ENCODE results near the gene LMNA. TPM values are rescaled to one million over a fixed set of nuclear protein-coding genes. Genes with fewer than 3 reads are reported as not detected.

Gene LMNA
- total RNA-seq, 1 donor from 2014 or later = 47.7 TPM

- Mint-ChIP-seq H3K36me3 (ENCODE audit: unreplicated experiment) (no peaks in the 10 kb centered on the region), H3K27ac (ENCODE audit: unreplicated experiment) (no peak overlapping the region), H3K27me3 (ENCODE audit: unreplicated experiment) (peaks cover 9% of the 10 kb centered on the region), H3K9me3 (ENCODE audit: unreplicated experiment) (no peaks in the 10 kb centered on the region), H3K4me1 (ENCODE audit: low read depth, unreplicated experiment) (peaks cover 5% of the 10 kb centered on the region), H3K4me3 (ENCODE audit: unreplicated experiment) (no peak overlapping the region)
- DNase-seq = no peak
- no peak for TF ChIP-seq CTCF (IDR thresholded peaks at IDR 0.05; ENCODE audit: partially characterized antibody, unreplicated experiment)
These were observed 29.4 kb downstream of the LMNA start for GRCh38 chr1:156143765-156144489.

GRCh38 chr1:156144742-156145141, 30.2 kb downstream of the LMNA start:
- H3K27ac Mint-ChIP-seq (ENCODE audit: unreplicated experiment) = peak overlapping the region; percentile 6
- peaks cover 5% of the 10 kb centered on the region for H3K4me1 Mint-ChIP-seq (ENCODE audit: low read depth, unreplicated experiment)

GRCh38 chr1:156145650-156146019, 31.1 kb downstream of the LMNA start:
- no peak overlapping the region for H3K27ac Mint-ChIP-seq (ENCODE audit: unreplicated experiment)
- no peaks in the 10 kb centered on the region for H3K36me3 Mint-ChIP-seq (ENCODE audit: unreplicated experiment)
- H3K27me3 Mint-ChIP-seq (ENCODE audit: unreplicated experiment) = peaks cover 10% of the 10 kb centered on the region
- H3K4me3 Mint-ChIP-seq (ENCODE audit: unreplicated experiment) = no peak overlapping the region
- TF ChIP-seq CTCF (IDR thresholded peaks at IDR 0.05; ENCODE audit: partially characterized antibody, unreplicated experiment) = no peak
- H3K4me1 Mint-ChIP-seq (ENCODE audit: low read depth, unreplicated experiment) = peaks cover 9% of the 10 kb centered on the region
- no peaks in the 10 kb centered on the region for H3K9me3 Mint-ChIP-seq (ENCODE audit: unreplicated experiment)
- DNase-seq = no peak

More at GRCh38 chr1:156144742-156145141, 30.2 kb downstream of the LMNA start:
- H3K27me3 Mint-ChIP-seq (ENCODE audit: unreplicated experiment) = peaks cover 9% of the 10 kb centered on the region
- no peaks in the 10 kb centered on the region for H3K9me3 Mint-ChIP-seq (ENCODE audit: unreplicated experiment)
- no peak overlapping the region for H3K4me3 Mint-ChIP-seq (ENCODE audit: unreplicated experiment)
- no peaks in the 10 kb centered on the region for H3K36me3 Mint-ChIP-seq (ENCODE audit: unreplicated experiment)
- DNase-seq = no peak
- TF ChIP-seq CTCF (IDR thresholded peaks at IDR 0.05; ENCODE audit: partially characterized antibody, unreplicated experiment) = no peak

GRCh38 chr1:156146020-156146768, 31.7 kb downstream of the LMNA start:
- no peaks in the 10 kb centered on the region for H3K9me3 Mint-ChIP-seq (ENCODE audit: unreplicated experiment)
- peak overlapping the region; percentile 36 for H3K27ac Mint-ChIP-seq (ENCODE audit: unreplicated experiment)
- H3K27me3 Mint-ChIP-seq (ENCODE audit: unreplicated experiment) = peaks cover 10% of the 10 kb centered on the region
- H3K4me1 Mint-ChIP-seq (ENCODE audit: low read depth, unreplicated experiment) = peaks cover 9% of the 10 kb centered on the region
- no peak for DNase-seq
- TF ChIP-seq CTCF (IDR thresholded peaks at IDR 0.05; ENCODE audit: partially characterized antibody, unreplicated experiment) = peak; percentile 57
- peak overlapping the region; percentile 68 for H3K4me3 Mint-ChIP-seq (ENCODE audit: unreplicated experiment)
- no peaks in the 10 kb centered on the region for H3K36me3 Mint-ChIP-seq (ENCODE audit: unreplicated experiment)
